Umbilical cord (tissue), 2 donors: ENCODE results near the gene TGFA. TPM values are rescaled to one million over a fixed set of nuclear protein-coding genes. Genes with fewer than 3 reads are reported as not detected.

ENCODE experiments used
- DNase-seq: peaks from one replicate; pipeline ENCODE4 v3.0.0-alpha.2; 2015; ENCODE audit warnings: low spot score
- total RNA-seq: library from RNA; depleted of rRNA; stranded (reverse); fragments of >200 nt; gene quantifications from one replicate; pipeline ENCODE4 v1.2.3, GENCODE V29; 2014; ENCODE audit warnings: low replicate concordance; ENCODE audit not compliant: insufficient read depth

TGFA gene
- total RNA-seq, 1 donor from 2014 or later = 5.8 TPM

DNA sequence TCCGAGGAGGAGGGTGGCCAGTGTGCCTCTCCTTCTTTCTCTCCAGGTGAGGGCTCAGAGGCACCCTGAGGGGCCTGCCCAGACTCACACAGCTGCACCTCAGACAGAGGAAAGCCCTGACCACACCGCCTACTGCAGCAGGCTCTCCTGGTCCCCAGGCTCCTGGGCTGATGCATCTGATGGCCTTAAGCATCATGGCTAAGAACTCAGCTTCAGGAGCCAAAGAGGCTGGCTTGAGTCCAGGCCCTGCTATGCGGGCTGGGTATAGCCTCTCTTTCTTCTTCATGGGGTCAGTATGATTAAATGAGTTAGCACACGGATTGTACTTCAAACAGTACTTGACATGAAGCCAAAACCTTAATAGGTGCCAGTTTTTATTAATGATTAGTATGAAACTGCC lies 89.6 kb downstream of the TGFA start:
- DNase-seq = no peak

DNA sequence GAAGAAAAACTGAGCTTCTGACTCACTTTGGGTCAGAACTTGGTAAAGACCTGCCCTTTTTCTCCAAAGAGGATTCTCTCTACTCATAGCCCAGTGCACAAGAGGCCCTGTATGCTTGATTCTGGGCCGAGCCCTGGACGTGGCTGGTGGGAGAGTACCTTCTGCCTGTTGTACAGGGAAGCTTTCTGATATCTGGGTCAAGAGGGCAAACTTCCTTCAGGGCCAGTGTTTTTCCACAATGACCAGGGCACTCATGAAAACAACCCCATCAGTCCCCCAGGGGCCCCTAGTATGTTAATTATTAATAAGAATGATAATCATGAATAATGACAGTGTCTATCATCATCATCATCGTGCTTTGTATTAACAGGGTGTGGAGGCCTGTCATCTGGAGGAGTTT lies 90.0 kb downstream of the TGFA start:
- no peak for DNase-seq

DNA sequence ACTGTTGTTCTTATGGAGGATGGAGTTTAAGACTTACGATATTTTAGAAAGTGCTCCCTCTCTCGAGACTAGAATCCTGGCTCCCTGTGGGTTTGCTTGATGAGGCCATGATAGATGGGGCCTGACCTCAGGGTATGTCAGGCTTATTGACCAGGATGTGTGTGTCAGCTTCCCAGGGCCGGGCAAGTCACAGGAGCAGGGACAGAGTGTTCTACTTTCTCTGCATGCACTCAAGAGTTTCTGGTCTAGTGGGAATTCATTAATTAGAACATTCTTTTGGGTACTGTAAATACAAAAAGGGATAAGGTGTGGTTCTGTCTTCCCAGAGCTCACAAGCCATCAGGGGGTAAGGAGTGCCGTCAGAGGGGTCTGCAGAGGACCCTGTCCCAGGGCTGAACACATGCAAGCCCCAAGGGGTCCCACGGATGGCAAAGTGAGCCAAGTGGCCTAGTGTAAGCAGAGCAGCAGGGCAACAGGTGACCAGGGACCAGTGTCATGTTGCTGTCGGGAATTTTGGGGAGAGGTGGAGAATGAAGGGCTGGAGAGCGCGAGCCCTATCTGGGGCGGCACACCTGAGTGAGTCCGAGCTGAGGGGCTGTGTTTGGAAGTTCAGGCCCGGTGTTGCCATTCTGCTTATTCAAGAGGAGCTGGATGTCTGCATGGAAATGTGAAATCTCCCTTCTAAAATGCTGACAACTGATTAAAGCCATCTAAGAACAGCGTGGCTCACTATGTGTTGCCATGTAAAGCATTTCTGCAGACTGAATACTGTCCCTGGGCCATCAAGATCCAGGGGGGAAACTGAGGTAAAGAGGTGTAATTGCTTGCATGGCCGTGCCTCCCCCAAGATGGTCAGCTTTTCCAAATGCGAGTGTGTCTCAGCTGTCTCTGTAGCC lies 91.4 kb downstream of the TGFA start:
- no peak for DNase-seq

DNA sequence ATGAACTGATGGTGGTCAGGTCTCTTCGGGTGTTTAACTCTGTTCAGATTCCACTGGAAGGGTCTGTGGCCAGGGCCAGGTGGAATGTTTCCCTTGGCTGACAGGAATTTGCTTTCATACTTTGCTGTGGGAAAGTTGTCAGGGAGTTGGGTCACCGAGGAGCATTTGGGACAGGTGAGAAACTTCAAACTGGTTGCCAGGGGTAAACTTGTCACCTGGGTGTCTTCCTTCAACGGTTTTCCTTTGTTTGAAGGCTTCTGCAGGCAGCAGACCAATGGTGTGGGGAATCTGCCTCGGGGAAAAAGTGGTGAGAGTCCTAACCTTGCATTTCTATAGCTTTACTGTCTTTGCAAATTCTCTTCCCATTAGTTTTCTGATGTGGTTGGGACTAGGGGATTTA lies 92.2 kb downstream of the TGFA start:
- DNase-seq = no peak

DNA sequence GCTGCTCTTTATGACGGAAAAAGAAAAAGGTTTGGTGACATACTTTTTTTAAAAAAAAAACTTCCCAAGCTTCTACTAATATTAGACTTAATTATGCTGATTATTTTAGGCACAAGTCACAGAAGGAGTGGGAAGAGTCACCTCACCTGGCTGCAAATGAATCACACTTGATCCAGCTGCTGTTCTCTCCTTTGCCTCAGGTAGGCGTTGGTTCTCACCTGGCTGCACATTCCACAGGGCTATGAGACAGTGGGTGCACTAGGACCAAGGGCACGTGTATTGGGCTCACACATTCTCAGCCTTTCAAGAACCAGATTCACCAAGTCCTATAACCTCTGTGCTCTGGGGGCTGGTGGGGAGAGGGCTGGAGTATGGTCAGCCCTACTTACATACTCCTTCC lies 93.3 kb downstream of the TGFA start:
- DNase-seq = no peak

DNA sequence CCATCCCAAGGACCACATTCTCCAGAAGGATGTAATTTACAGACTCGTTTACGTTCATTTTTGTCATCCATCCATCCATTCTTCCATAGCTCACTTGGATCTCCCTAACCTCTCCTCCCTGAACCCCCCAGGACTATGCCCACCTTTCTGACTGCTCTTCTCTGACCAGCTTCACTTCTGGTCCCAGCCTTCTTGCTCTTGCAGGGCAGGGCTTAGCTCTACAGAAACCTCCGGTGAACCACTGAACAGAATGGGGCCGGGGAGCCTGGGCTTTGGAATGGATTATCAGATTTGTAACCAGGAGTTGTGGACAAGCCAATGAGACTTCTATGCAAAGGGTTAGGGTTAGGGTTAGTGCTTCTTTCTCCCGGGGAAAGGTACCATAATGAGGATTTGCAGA lies 95.0 kb downstream of the TGFA start:
- DNase-seq = no peak

DNA sequence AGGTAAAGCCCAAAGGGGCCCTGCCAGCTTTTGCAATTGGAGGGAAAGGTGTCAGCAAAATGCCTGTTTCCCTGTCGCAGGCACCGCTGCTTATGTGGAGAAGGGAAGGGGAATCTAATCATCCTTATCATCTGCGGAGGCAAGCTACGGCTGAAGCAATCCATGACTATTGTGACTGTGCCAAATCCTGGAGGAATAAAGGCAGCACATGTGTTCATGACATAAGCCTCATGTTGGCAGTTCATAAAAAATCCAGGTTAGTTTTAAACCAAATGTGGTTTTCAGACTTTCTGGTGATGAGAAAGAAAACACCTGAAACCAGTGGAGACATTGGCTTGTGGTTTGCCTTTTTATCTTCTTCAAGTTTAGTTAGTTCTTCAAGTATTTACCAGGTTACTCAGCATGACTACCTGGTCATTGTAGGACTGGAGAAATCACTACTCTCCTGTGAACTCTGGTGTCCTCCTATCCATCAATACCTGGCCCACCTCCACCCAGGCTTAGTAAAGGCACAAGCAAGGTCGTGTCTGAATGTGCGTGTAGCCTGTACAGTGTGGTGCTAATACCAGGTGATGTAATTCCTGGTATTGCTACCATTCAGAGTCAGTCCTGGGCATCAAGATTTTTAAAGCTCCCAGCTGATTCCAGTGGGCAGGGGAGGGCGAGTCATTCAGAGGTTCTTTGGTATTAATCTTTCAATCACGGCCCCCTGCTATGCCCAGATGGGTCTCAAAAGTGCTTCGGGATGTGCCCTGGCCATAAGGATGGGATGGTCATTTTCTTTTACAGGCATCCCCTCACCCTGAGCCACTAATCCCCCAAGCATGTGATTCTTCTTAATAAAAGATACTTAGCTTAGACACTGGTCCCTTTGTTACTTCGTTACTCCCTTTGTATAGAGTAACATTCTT lies 96.8 kb downstream of the TGFA start:
- no peak for DNase-seq

DNA sequence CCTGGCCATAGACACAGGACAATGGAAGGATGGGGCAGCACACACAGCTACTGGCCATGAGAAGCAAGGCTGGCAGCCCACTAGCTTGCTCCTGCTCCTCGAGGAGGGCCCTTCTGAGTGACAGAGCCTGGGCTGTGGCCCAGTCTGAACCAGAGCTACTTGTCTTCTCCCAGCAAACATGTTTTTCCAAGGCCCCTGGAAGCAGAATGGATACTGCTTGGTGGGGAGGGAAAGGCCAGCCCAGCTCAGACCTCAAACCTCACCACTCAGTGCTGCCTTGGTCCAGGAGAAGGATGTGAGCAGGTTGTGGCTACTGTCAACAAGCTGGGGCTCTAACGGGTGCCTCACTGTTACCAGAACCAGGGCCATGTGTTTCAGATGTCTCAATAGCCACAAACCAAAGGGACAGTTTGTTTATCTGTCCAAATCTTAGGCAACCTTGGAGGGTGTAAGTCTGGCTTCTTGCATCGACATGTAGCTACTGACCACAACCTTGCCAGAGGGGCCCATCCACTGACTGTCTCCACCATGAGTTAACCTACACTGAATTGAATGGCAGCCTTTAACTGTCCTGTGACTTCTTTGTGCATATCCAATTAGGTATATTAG lies 98.6 kb downstream of the TGFA start:
- DNase-seq = no peak

DNA sequence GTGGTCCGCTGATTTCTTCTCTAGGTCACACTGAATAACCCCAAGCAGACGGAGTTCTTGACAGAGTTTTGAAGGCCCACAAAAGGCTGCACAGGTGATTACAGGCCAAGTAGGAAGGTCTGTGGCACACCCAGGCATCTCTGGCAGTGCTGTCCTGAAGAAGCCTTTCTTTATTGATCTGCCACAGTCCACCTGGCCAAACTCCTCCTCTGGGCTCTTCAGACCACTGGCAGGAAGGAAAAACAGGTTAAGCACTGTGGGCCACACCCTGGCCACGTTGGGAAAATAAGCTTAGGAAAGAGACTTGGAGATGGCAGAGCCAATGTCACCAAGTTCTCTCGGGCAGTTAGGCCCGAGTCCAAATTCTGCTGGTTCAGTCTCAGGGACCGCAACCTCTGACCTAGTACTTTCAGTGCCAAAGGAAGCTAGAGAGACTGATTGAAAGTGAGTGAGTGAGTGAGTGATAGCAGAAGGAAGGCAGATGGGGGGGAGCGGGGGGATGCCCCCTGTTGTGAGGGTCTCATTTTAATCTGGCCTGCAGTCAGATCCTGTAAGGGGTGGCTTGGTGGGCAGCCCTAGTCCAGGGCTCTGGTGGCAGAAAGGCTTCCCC lies 102.9 kb downstream of the TGFA start:
- no peak for DNase-seq

DNA sequence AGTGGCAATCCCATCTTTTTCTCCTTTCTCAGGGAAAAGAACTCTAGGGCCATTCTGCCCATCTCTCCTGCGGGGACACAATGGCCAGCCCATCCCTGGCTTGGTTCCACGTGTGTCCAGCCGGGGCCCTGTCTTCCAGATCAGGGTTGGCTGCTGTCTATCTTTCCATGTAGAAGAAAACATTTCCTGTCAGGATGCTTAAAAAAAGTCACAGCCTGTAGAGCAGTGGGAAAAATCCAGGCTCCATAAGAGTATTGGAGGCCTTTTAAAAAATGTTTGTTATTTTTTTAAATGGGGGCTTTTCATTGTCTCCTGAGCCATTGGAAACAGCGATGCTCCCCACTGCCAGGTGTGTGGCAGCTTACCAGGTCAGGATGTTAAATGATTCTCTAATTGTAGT lies 105.6 kb downstream of the TGFA start:
- no peak for DNase-seq

DNA sequence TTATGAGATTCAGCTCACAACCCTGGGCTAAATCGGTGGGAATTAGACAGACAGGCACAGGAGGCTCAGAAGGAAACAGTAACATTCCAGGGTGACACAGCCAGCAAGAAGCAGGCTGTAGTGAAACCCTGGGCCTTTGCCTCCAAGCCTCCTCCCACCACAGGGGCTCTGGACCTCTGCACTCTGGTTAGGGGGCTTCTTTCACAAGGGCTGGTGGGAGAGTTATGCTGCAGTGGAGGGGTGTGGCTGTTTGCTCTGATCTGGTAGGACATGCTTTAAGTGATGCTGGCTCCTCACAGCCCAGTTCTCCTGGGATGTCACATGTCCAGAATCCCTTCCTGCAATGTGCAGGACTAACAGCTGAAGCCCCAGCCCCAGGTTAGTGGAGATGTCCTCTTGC lies 109.9 kb downstream of the TGFA start:
- no peak for DNase-seq

DNA sequence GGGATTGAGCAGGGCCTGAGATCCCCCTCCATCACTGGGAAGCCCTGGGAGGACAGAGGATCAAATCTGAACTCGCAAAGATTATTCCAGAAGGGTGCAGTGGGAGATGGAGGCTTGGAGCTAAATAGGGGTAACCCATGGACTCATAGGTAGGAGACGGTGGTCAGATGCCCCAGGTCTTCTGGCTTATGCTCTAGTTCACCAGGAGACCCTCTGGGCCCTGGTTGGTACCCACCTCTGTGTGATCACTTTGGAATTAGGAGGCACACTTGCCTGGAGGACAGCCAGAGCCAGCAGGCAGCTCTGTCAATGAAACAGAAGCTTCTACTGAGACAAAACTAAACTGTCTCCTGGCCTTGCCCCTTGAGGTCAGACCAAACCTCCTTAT lies 110.6 kb downstream of the TGFA start:
- DNase-seq = no peak

DNA sequence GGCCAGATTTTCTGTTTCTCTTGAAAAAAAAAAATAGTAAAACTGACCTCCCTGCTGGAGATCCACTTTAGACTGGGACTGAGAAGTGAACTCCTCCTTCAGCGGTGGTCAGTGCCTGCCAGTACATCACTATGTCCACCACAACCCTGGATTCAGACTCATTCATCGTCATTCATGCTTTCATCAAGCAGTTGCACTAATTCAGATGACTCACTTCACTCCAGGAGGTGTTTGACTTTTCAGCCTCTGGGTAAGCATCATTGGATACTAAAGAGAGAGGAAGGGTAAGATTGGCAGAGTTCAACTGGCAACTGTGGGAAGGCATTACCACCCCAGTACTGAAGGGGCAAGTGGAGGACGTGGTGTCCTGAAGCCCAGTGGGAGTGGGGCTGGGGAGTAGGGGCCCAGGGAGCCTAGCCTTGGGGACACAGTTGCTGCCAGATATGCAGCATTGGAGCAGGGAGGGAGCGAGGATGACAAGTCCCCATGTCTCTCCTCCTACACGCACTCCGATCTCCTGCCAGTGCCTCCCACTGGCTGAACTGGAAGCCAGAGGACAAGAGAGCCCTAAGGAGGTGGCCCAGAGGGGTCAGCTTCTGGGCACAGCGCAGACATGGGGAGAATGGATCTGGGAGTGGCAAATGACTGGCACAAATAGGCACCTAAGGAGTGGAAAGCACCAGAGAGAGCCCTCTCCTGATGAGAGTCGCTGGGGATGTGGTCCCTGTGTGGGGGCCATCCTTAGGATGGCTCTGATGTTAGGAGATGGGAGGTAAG lies 111.1 kb downstream of the TGFA start:
- no peak for DNase-seq

DNA sequence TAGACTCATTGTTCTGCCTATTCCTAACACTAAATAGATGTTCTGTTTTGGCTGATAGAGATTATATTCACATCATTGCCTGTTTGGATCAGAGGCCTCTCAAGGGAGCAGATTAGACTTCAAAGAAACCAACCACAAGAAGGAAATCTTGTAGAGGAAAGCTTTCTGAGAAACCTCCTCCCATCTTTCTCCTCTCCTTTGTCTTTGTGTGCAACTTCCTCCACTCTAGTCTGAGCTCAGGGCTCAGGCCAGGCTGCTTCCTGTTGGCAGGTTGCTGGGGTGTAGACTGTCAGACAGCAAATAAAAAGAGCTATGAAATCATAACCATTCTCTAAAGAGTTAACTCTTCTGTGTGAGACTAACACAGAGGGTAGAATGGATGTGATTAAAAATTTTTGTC lies 113.0 kb downstream of the TGFA start:
- peak; percentile 18 for DNase-seq

DNA sequence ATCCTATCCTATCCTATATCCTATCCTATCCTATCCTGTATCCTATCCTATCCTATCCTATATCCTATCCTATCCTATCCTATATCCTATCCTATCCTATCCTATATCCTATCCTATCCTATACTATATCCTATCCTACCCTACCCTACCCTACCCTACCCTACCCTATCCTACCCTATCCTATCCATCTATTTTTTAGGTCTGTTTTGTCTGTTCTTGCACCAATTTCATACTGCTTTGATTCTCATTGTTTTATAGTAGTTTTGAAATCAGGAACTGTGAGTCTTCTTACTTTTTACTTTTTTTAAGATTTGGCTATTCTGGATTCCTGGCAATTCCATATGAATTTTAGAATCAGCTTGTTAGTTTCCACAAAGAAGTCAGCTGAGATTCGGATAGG lies 118.5 kb downstream of the TGFA start:
- DNase-seq = no peak

DNA sequence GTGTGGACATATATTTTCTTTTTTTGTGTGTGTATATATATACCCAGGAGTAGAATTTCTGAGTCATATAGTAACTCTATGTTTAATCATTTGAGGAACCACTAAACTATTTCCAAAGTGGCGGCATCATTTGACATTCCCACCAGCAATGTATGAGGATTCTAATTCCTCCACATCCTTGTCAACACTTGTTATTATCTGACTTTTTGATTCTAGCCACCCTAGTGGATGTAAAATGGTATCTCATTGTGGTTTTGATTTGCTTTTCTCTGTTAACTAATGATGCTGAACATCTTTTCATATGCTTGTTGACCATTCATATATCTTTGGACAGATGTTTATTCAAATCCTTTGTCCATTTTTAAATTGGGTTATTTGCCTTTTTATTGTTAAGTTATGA lies 120.3 kb downstream of the TGFA start:
- DNase-seq = no peak

DNA sequence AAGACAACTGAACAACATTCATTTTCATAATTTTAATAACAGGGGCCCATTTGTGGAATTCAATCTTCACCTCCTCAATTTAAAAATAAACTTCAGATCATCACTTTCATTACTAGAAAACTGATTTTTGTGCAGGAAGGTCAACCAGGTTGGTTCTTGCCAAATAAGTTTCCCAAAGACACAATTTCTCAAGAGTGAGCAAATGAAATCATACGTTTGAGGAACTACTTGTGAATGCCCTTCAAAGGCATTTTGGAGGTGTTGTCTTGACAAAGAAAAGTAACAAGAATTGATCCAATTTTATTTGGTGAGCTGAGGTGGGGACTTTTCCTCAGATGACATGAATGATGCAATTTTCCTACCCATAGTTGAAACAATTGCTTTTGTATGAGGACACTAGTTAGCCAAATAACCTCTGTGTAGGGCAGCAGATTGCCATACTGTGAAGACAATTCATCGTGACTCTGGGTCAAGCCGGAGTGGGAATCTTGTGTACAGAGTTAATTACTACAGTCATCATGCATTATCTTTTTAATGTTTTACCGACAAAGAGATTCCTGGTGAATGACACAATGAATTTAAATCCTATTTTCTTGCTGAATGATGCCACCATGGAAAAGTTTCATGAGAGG lies 121.8 kb downstream of the TGFA start:
- DNase-seq = no peak

DNA sequence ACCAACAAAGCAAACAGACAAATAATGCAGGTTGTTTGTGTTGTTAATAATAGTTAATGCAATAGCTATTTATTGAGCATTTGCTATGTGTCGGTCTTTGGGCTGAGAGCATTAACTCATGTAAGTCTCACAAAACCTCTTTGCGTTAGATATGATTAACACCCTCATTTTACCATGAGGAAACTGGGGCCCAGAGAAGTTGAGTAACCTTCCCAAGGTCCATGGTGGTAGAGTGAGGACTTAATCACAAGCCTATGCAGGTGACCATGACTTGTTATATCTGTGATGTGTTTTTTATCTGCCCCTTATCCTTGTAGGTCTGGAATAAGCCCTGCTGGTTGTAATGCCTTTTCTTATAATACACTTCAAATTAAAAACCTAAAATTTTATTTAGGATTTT lies 127.3 kb downstream of the TGFA start:
- DNase-seq = no peak

DNA sequence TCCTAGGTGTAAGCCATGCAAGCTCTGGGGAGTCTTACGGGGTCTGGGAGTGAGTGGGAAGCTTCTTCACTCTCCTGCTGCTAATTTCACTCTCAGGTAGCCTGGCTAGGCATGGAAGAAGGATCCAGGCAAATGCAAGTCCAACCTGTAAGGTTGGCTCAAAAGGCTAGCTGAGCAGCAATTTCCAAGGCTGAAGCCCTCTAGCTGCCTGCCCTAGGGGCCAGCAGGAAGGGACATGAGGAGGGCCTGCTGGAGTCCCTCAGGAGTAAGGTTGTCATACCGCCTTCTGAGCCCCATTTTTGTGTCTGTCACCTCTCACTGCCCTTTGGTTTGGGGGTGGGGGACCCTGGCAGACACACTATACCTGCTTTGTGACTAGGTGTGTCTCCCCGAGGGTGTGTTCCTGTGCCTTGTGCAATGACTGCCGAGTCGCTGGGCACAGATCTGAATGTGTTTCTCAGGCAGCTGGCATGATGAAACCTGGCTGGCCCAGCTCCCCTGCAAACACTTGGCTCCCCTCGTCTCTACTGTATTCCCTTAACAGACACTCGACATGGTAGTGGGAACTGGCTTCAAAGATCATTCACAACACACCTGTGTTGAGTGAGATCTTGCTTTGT lies 127.8 kb downstream of the TGFA start:
- DNase-seq = no peak

DNA sequence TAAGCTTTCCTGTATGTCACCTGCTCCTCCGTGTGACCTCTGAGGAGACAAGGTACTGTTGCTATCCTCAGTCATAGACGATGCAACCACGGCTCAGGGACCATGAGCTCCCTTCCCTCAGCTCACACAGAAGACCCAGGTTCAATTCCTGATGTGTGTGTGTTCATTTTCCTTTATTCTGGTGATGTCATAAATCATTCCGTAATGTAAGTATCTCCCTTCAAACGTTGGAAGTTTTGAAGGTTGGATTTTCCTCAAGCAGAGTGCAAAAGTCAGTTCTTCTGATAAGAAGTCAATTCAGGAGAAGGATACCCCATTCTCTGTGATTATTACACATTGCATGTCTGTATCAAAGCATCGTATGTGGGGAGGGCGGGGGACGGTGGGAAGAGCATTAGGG lies 132.9 kb downstream of the TGFA start:
- DNase-seq = no peak
